ENCODE measurements around the gene AATK.

Gene AATK

GRCh38 chr17:81153340-81153803, 12.6 kb downstream of the AATK start:
- no peak for TF ChIP-seq CTCF (IDR thresholded peaks at IDR 0.05; ENCODE audit: low read depth, low read length, missing control alignments)
- no peak overlapping the region for H3K4me3 ChIP-seq (replicated peaks; ENCODE audit: low read depth, low read length)
- no peak for DNase-seq (ENCODE audit: extremely low read depth, low read depth)

- no peak for DNase-seq (ENCODE audit: extremely low read depth, low read depth)
- H3K4me3 ChIP-seq (replicated peaks; ENCODE audit: low read depth, low read length): no peak overlapping the region
- no peak for TF ChIP-seq CTCF (IDR thresholded peaks at IDR 0.05; ENCODE audit: low read depth, low read length, missing control alignments)
These were observed 13.7 kb downstream of the AATK start for GRCh38 chr17:81152288-81152828.

GRCh38 chr17:81151278-81151677, 14.7 kb downstream of the AATK start:
- H3K4me3 ChIP-seq (replicated peaks; ENCODE audit: low read depth, low read length): no peak overlapping the region
- TF ChIP-seq CTCF (IDR thresholded peaks at IDR 0.05; ENCODE audit: low read depth, low read length, missing control alignments): no peak
- no peak for DNase-seq (ENCODE audit: extremely low read depth, low read depth)

- TF ChIP-seq CTCF (IDR thresholded peaks at IDR 0.05; ENCODE audit: low read depth, low read length, missing control alignments): no peak
- DNase-seq (ENCODE audit: extremely low read depth, low read depth): no peak
- H3K4me3 ChIP-seq (replicated peaks; ENCODE audit: low read depth, low read length): no peak overlapping the region
These were observed 15.5 kb downstream of the AATK start for GRCh38 chr17:81150377-81151077.

- no peak for TF ChIP-seq CTCF (IDR thresholded peaks at IDR 0.05; ENCODE audit: low read depth, low read length, missing control alignments)
- DNase-seq (ENCODE audit: extremely low read depth, low read depth): no peak
- H3K4me3 ChIP-seq (replicated peaks; ENCODE audit: low read depth, low read length): no peak overlapping the region
These were observed 17.0 kb downstream of the AATK start for GRCh38 chr17:81148986-81149533.

- TF ChIP-seq CTCF (IDR thresholded peaks at IDR 0.05; ENCODE audit: low read depth, low read length, missing control alignments): no peak
- H3K4me3 ChIP-seq (replicated peaks; ENCODE audit: low read depth, low read length): no peak overlapping the region
- DNase-seq (ENCODE audit: extremely low read depth, low read depth): no peak
These were observed 17.4 kb downstream of the AATK start for GRCh38 chr17:81148571-81148970.
